ENCODE measurements around the gene BRD9. TPM values are rescaled to one million over a fixed set of nuclear protein-coding genes. Genes with fewer than 3 reads are reported as not detected.
A peak's percentile ranks its signal among the peaks of the same experiment; 100 is the strongest.
"Not testable (repeated sequence)": the region's sequence is repeated elsewhere in the genome, so short reads cannot be mapped to it uniquely, and the experiment has no call there.

Gene BRD9
- total RNA-seq, 1 experiment from 2014 or later = 17.4 TPM

GRCh38 chr5:845031-845675 lies 47.4 kb downstream of the BRD9 start:
- not testable (repeated sequence) for DNase-seq (ENCODE audit: low spot score)

GRCh38 chr5:844426-844825 lies 48.2 kb downstream of the BRD9 start:
- not testable (repeated sequence) for DNase-seq (ENCODE audit: low spot score)

- not testable (repeated sequence) for DNase-seq (ENCODE audit: low spot score)
These were observed 48.7 kb downstream of the BRD9 start for GRCh38 chr5:843926-844325.

- DNase-seq (ENCODE audit: low spot score) = not testable (repeated sequence)
These were observed 49.2 kb downstream of the BRD9 start for GRCh38 chr5:843371-843770.

- DNase-seq (ENCODE audit: low spot score) = peak; percentile 2
These were observed 50.0 kb downstream of the BRD9 start for GRCh38 chr5:842402-843221.

GRCh38 chr5:841531-842401 lies 50.8 kb downstream of the BRD9 start:
- peak; percentile 29 for DNase-seq (ENCODE audit: low spot score)

- DNase-seq (ENCODE audit: low spot score) = not testable (repeated sequence)
These were observed 51.6 kb downstream of the BRD9 start for GRCh38 chr5:840974-841435.

- not testable (repeated sequence) for DNase-seq (ENCODE audit: low spot score)
These were observed 52.3 kb downstream of the BRD9 start for GRCh38 chr5:840118-840973.

GRCh38 chr5:838431-838851 lies 54.2 kb downstream of the BRD9 start:
- DNase-seq (ENCODE audit: low spot score) = not testable (repeated sequence)

- DNase-seq (ENCODE audit: low spot score) = not testable (repeated sequence)
These were observed 54.9 kb downstream of the BRD9 start for GRCh38 chr5:837621-838121.

- DNase-seq (ENCODE audit: low spot score) = not testable (repeated sequence)
These were observed 56.5 kb downstream of the BRD9 start for GRCh38 chr5:835933-836612.

GRCh38 chr5:834013-834412 lies 58.6 kb downstream of the BRD9 start:
- not testable (repeated sequence) for DNase-seq (ENCODE audit: low spot score)

GRCh38 chr5:828194-828593 lies 64.4 kb downstream of the BRD9 start:
- not testable (repeated sequence) for DNase-seq (ENCODE audit: low spot score)

- DNase-seq (ENCODE audit: low spot score) = not testable (repeated sequence)
These were observed 67.1 kb downstream of the BRD9 start for GRCh38 chr5:825544-825943.

GRCh38 chr5:821504-821903 lies 71.1 kb downstream of the BRD9 start:
- DNase-seq (ENCODE audit: low spot score) = no peak

- no peak for DNase-seq (ENCODE audit: low spot score)
These were observed 72.4 kb downstream of the BRD9 start for GRCh38 chr5:820245-820644.

- no peak for DNase-seq (ENCODE audit: low spot score)
These were observed 73.5 kb downstream of the BRD9 start for GRCh38 chr5:819078-819477.

GRCh38 chr5:816176-816575 lies 76.4 kb downstream of the BRD9 start:
- no peak for DNase-seq (ENCODE audit: low spot score)

GRCh38 chr5:815449-815848 lies 77.2 kb downstream of the BRD9 start:
- DNase-seq (ENCODE audit: low spot score) = no peak
